Immature natural killer cell (primary cell): ENCODE measurements around the gene EIF4G2. TPM values are rescaled to one million over a fixed set of nuclear protein-coding genes. Genes with fewer than 3 reads are reported as not detected.

Source experiments
- DNase-seq, 3 donors: peaks; one replicate each; pipeline ENCODE4 v3.0.0; 2022; ENCODE audit warnings: mixed read lengths in 1 of 3
- H3K27ac Mint-ChIP-seq, 6 donors: one replicate each; pipeline ENCODE4 v1.8.0; 2020; ENCODE audit warnings: mixed read lengths in 6 of 6, mild to moderate bottlenecking in 5 of 6, inconsistent platforms in 4 of 6, moderate library complexity in 3 of 6
- H3K27me3 Mint-ChIP-seq, 3 donors: one replicate each; pipeline ENCODE4 v1.8.0; 2020 to 2021; ENCODE audit warnings: low read depth in 3 of 3, mild to moderate bottlenecking in 3 of 3, mixed read lengths in 3 of 3, moderate library complexity in 3 of 3, inconsistent platforms in 1 of 3
- H3K36me3 Mint-ChIP-seq, 3 donors: one replicate each; pipeline ENCODE4 v1.8.0; 2020; ENCODE audit warnings: mixed read lengths in 3 of 3, inconsistent platforms in 2 of 3, mild to moderate bottlenecking in 2 of 3
- H3K4me1 Mint-ChIP-seq, 2 donors: one replicate each; pipeline ENCODE4 v1.8.0; 2020; ENCODE audit warnings: inconsistent platforms in 2 of 2, mild to moderate bottlenecking in 2 of 2, mixed read lengths in 2 of 2, moderate library complexity in 1 of 2
- H3K4me3 Mint-ChIP-seq, 5 donors: one replicate each; pipeline ENCODE4 v1.8.0; 2020; ENCODE audit warnings: mild to moderate bottlenecking in 5 of 5, mixed read lengths in 5 of 5, inconsistent platforms in 3 of 5, moderate library complexity in 3 of 5
- H3K9me3 Mint-ChIP-seq, 6 donors: one replicate each; pipeline ENCODE4 v1.8.0; 2020; ENCODE audit warnings: mild to moderate bottlenecking in 6 of 6, mixed read lengths in 6 of 6, inconsistent platforms in 4 of 6, moderate library complexity in 3 of 6
- polyA plus RNA-seq, 3 donors: library from polyadenylated mRNA; unstranded; fragments of 300-500 nt; fragmentation: Illumina TruSeq; gene quantifications; one replicate each; pipeline ENCODE4 v1.2.3, GENCODE V29; 2021

EIF4G2 gene
- polyA plus RNA-seq, 3 donors from 2014 or later, result 322 to 508 (median 441) TPM

GRCh38 chr11:10778217-10778970, 30.3 kb downstream of the EIF4G2 start:
- no peak for DNase-seq
- no peak overlapping the region for H3K4me3 Mint-ChIP-seq
- peaks cover 18 to 53% (median 39%) of the 10 kb centered on the region in 3 donors for H3K36me3 Mint-ChIP-seq
- no peaks in the 10 kb centered on the region for H3K9me3 Mint-ChIP-seq
- no peaks in the 10 kb centered on the region for H3K4me1 Mint-ChIP-seq
- H3K27me3 Mint-ChIP-seq, result peaks cover 0 to 7% (median 0%) of the 10 kb centered on the region in 3 donors
- peak overlapping the region in 2 of 6 donors; percentile 21 to 44 for H3K27ac Mint-ChIP-seq

DNA sequence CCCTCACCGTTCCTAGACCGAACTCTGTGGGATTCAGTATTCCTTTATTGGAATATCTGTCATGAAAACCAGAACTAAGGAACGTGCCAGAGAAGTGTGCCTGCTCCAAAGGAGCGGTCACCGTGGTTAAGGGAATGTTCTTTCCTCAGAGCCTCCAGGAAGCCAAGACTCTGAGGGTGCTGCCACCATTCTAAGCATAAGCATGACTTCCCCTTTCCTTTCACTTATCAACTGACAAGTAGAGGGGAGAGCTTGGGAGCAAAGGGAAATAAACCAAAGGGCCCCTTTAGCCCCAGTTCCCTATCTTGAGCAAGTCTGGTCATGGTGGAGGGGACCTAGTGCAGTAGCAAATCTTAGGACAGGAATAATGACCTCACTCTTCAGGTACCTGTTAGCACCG, 30.9 kb downstream of the EIF4G2 start:
- H3K4me3 Mint-ChIP-seq, result no peak overlapping the region
- H3K27ac Mint-ChIP-seq, result no peak overlapping the region
- H3K27me3 Mint-ChIP-seq, result peaks cover 0 to 7% (median 0%) of the 10 kb centered on the region in 3 donors
- H3K36me3 Mint-ChIP-seq, result peaks cover 18 to 59% (median 39%) of the 10 kb centered on the region in 3 donors
- H3K9me3 Mint-ChIP-seq, result no peaks in the 10 kb centered on the region
- H3K4me1 Mint-ChIP-seq, result no peaks in the 10 kb centered on the region
- no peak for DNase-seq

GRCh38 chr11:10777393-10777793, 31.3 kb downstream of the EIF4G2 start:
- peaks cover 18 to 60% (median 40%) of the 10 kb centered on the region in 3 donors for H3K36me3 Mint-ChIP-seq
- H3K27me3 Mint-ChIP-seq, result peaks cover 0 to 7% (median 0%) of the 10 kb centered on the region in 3 donors
- no peaks in the 10 kb centered on the region for H3K9me3 Mint-ChIP-seq
- H3K4me1 Mint-ChIP-seq, result no peaks in the 10 kb centered on the region
- H3K27ac Mint-ChIP-seq, result peak overlapping the region in 1 of 6 donors; percentile 75
- no peak for DNase-seq
- H3K4me3 Mint-ChIP-seq, result no peak overlapping the region

GRCh38 chr11:10774811-10775210, 33.9 kb downstream of the EIF4G2 start:
- Mint-ChIP-seq H3K4me3 (no peak overlapping the region), H3K9me3 (no peaks in the 10 kb centered on the region), H3K27ac (no peak overlapping the region), H3K36me3 (peaks cover 36 to 78% (median 62%) of the 10 kb centered on the region in 3 donors), H3K4me1 (no peaks in the 10 kb centered on the region), H3K27me3 (peaks cover 0 to 4% (median 0%) of the 10 kb centered on the region in 3 donors)
- no peak for DNase-seq

GRCh38 chr11:10771457-10771856, 37.3 kb downstream of the EIF4G2 start:
- no peak for DNase-seq
- no peaks in the 10 kb centered on the region for H3K9me3 Mint-ChIP-seq
- H3K4me1 Mint-ChIP-seq, result no peaks in the 10 kb centered on the region
- no peak overlapping the region for H3K4me3 Mint-ChIP-seq
- peaks cover 45 to 66% (median 65%) of the 10 kb centered on the region in 3 donors for H3K36me3 Mint-ChIP-seq
- H3K27ac Mint-ChIP-seq, result peak overlapping the region in 1 of 6 donors; percentile 26
- H3K27me3 Mint-ChIP-seq, result peaks cover 0 to 2% (median 0%) of the 10 kb centered on the region in 3 donors

GRCh38 chr11:10770626-10771254, 38.0 kb downstream of the EIF4G2 start:
- Mint-ChIP-seq H3K4me3 (no peak overlapping the region), H3K9me3 (no peaks in the 10 kb centered on the region), H3K36me3 (peaks cover 45 to 67% (median 64%) of the 10 kb centered on the region in 3 donors), H3K27ac (no peak overlapping the region), H3K27me3 (peaks cover 0 to 2% (median 0%) of the 10 kb centered on the region in 3 donors), H3K4me1 (no peaks in the 10 kb centered on the region)
- DNase-seq, result peak in 1 of 3 donors; percentile 6

DNA sequence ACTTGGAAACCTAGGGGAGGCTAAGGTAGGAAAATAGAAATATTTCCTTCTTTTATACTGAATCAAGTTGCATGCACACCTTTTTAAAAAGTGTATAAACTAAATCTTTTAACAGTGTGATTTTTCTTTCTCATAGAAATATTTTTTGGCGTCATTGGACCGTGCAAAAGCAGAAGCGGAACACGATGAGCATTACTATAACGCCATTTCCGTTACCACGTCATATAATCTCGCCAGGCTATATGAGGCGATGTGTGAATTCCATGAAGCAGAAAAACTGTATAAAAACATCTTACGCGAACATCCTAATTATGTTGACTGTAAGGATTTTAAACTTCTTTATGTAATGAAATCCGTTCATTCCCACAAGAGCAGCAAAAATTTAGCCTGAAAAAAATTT, 44.3 kb downstream of the EIF4G2 start:
- no peaks in the 10 kb centered on the region for H3K9me3 Mint-ChIP-seq
- no peak overlapping the region for H3K27ac Mint-ChIP-seq
- H3K36me3 Mint-ChIP-seq, result peaks cover 31 to 42% (median 41%) of the 10 kb centered on the region in 3 donors
- no peak overlapping the region for H3K4me3 Mint-ChIP-seq
- peaks cover 3 to 7% of the 10 kb centered on the region in 2 donors for H3K4me1 Mint-ChIP-seq
- H3K27me3 Mint-ChIP-seq, result no peaks in the 10 kb centered on the region
- DNase-seq, result no peak

GRCh38 chr11:10763766-10764165, 45.0 kb downstream of the EIF4G2 start:
- Mint-ChIP-seq H3K27me3 (no peaks in the 10 kb centered on the region), H3K9me3 (no peaks in the 10 kb centered on the region), H3K4me3 (no peak overlapping the region), H3K36me3 (peaks cover 31 to 38% (median 36%) of the 10 kb centered on the region in 3 donors), H3K4me1 (peaks cover 3 to 7% of the 10 kb centered on the region in 2 donors), H3K27ac (peak overlapping the region in 1 of 6 donors; percentile 18)
- no peak for DNase-seq

- H3K4me1 Mint-ChIP-seq, result peaks cover 3 to 7% of the 10 kb centered on the region in 2 donors
Measured at GRCh38 chr11:10762913-10763421, 45.8 kb downstream of the EIF4G2 start.

GRCh38 chr11:10762185-10762584, 46.5 kb downstream of the EIF4G2 start:
- Mint-ChIP-seq H3K27me3 (no peaks in the 10 kb centered on the region), H3K9me3 (no peaks in the 10 kb centered on the region), H3K4me1 (peaks cover 3 to 7% of the 10 kb centered on the region in 2 donors), H3K4me3 (no peak overlapping the region), H3K36me3 (peaks cover 24 to 39% (median 28%) of the 10 kb centered on the region in 3 donors), H3K27ac (peak overlapping the region in 3 of 6 donors; percentile 5 to 46 (median 7))
- DNase-seq, result no peak

More at GRCh38 chr11:10762913-10763421, 45.8 kb downstream of the EIF4G2 start:
- H3K27ac Mint-ChIP-seq, result no peak overlapping the region
- no peak for DNase-seq
- no peak overlapping the region for H3K4me3 Mint-ChIP-seq
- H3K9me3 Mint-ChIP-seq, result no peaks in the 10 kb centered on the region
- H3K36me3 Mint-ChIP-seq, result peaks cover 31 to 38% (median 36%) of the 10 kb centered on the region in 3 donors
- no peaks in the 10 kb centered on the region for H3K27me3 Mint-ChIP-seq

DNA sequence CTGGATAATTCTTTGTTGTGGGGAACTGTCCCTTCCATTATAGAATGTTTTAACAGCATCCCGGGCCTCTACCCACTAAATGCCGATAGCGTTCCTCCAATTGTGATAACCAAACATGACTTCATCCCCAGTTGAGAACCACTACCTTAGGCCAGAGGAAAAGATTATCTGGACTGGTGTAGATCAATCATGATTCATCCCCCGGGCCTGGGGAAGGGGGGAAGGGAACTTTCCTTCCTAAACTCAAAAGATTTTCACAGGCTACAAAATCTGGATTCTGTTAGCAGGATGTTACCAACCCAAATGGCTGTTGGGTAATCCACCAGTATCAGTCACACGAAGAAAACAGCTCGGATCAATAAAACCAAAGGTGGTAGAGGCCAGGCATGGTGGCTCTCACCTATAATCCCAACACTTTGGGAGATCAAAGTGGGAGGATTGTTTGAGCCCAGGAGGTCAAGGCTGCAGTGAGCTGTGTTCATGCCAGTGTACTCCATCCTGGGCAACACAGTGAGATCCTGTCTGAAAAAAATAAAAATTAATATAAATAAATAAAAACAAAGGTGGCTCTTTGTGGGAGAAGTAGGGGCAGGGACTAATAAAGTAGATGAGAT, 47.5 kb downstream of the EIF4G2 start:
- Mint-ChIP-seq H3K36me3 (peaks cover 18 to 41% (median 22%) of the 10 kb centered on the region in 3 donors), H3K27me3 (no peaks in the 10 kb centered on the region), H3K4me1 (peaks cover 3 to 7% of the 10 kb centered on the region in 2 donors), H3K27ac (peak overlapping the region in 1 of 6 donors; percentile 15), H3K9me3 (no peaks in the 10 kb centered on the region), H3K4me3 (no peak overlapping the region)
- no peak for DNase-seq

DNA sequence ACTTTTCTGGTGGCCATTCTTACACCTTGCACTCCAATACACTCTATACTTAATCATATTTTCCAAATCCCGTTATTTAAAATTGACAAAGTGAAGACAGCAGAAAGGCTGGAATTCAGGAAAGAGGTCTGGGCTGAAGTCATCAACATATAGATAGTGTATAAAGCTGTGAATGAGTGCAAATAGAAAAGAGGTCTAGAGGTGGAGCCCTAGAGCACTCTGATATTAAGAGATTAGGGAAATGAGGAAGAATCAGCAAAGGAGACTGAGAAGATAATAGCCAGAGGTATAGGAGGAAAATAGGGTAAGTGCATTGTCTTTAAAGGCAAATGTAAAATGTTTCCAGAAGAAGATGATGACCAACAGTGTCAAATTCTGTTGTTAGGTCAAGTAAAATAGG, 49.8 kb downstream of the EIF4G2 start:
- Mint-ChIP-seq H3K9me3 (no peaks in the 10 kb centered on the region), H3K4me1 (peaks cover 3 to 9% of the 10 kb centered on the region in 2 donors), H3K27me3 (no peaks in the 10 kb centered on the region), H3K36me3 (peaks cover 5 to 36% (median 25%) of the 10 kb centered on the region in 3 donors), H3K4me3 (no peak overlapping the region), H3K27ac (no peak overlapping the region)
- DNase-seq, result no peak

DNA sequence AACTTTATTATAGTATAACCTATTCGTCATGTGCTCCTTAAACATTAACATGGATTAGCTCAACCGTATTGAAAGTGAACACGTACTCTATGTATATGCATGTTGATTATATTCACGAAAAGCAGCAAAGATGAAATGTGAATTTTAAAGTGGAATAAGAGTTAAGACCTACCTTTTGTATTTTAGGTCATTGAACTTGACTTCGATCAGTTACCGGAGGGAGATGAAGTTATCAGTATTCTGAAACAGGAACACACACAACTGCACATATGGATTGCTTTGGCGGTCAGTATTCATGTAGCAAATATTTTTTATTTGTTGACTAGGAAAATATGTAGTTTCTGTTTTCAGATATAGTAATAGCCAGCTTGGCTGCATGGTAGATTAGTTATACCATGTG, 56.2 kb downstream of the EIF4G2 start:
- Mint-ChIP-seq H3K27me3 (peaks cover 0 to 8% (median 1%) of the 10 kb centered on the region in 3 donors), H3K9me3 (no peaks in the 10 kb centered on the region), H3K27ac (peak overlapping the region in 2 of 6 donors; percentile 2 to 87), H3K4me1 (peaks cover 20 to 50% of the 10 kb centered on the region in 2 donors), H3K4me3 (peak overlapping the region; percentile 90 to 97 (median 97)), H3K36me3 (peaks cover 3 to 26% (median 11%) of the 10 kb centered on the region in 3 donors)
- DNase-seq, result no peak
